GM12878 (cell line): Measurements from ENCODE around the gene CFAP74.

ENCODE experiments used
- ATF7 ChIP-seq: fragments of 450-650 bp; IDR thresholded peaks from 2 replicates; pipeline ENCODE4 v1.6.1; 2016; ENCODE audit warnings: low read depth, mild to moderate bottlenecking
- CHD1 ChIP-seq: IDR thresholded peaks from 2 replicates; pipeline ENCODE4 v1.6.1; 2012; ENCODE audit warnings: low read depth, low read length, improper control_type of control experiment
- ELK1 ChIP-seq: IDR thresholded peaks from 2 replicates; pipeline ENCODE4 v1.6.1; 2012; ENCODE audit warnings: low read depth, low read length, improper control_type of control experiment
- EP300 ChIP-seq, 2 experiments: fragments of 150-350 bp in 1 of 2; IDR thresholded peaks; 2 replicates each; pipeline ENCODE4 v1.6.1; 2011 to 2012; ENCODE audit warnings: low read depth in 2 of 2, low read length in 2 of 2, borderline replicate concordance in 1 of 2, improper control_type of control experiment in 1 of 2, inconsistent platforms in 1 of 2; ENCODE audit not compliant: control insufficient read depth in 1 of 2
- EZH2 ChIP-seq: IDR thresholded peaks from 2 replicates; pipeline ENCODE4 v1.6.1; 2012; ENCODE audit warnings: low read depth, mild to moderate bottlenecking, control low read depth, inconsistent platforms, low read length, borderline replicate concordance; ENCODE audit not compliant: control insufficient read depth
- POLR2A ChIP-seq: IDR thresholded peaks from 2 replicates; pipeline ENCODE4 v1.6.1; 2011; ENCODE audit warnings: low read depth, mild to moderate bottlenecking, low read length
- POLR2AphosphoS5 ChIP-seq: IDR thresholded peaks from 2 replicates; pipeline ENCODE4 v1.6.1; 2011; ENCODE audit warnings: mild to moderate bottlenecking, low read length, inconsistent platforms
- RAD21 ChIP-seq: IDR thresholded peaks from 2 replicates; pipeline ENCODE4 v1.6.1; 2011; ENCODE audit warnings: mild to moderate bottlenecking, low read depth, low read length, moderate library complexity; ENCODE audit not compliant: insufficient read depth
- RFX5 ChIP-seq: IDR thresholded peaks from 2 replicates; pipeline ENCODE4 v1.6.1; 2011; ENCODE audit warnings: low read depth, low read length, improper control_type of control experiment
- SIX5 ChIP-seq: IDR thresholded peaks from 2 replicates; pipeline ENCODE4 v1.6.1; 2011; ENCODE audit warnings: mild to moderate bottlenecking, low read depth, low read length, moderate library complexity; ENCODE audit not compliant: severe bottlenecking
- TARDBP ChIP-seq: IDR thresholded peaks from 2 replicates; pipeline ENCODE4 v1.6.1; 2016; ENCODE audit warnings: borderline replicate concordance
- USF2 ChIP-seq: IDR thresholded peaks from 2 replicates; pipeline ENCODE4 v1.6.1; 2011; ENCODE audit warnings: low read depth, low read length, improper control_type of control experiment, borderline replicate concordance
- ZSCAN29 ChIP-seq: fragments of 450-650 bp; IDR thresholded peaks from 2 replicates; pipeline ENCODE4 v1.6.1; 2017; ENCODE audit warnings: mild to moderate bottlenecking, moderate library complexity
- TF ChIP-seq, protein P1 (sequence below), 3 experiments: IDR thresholded peaks in 2 of 3; conservative IDR thresholded peaks in 1 of 3; 2 replicates each; pipeline ENCODE4 v1.5.1; 2011; ENCODE audit warnings: low read depth in 3 of 3, low read length in 3 of 3, mild to moderate bottlenecking in 3 of 3, control low read depth in 2 of 3, moderate library complexity in 2 of 3, inconsistent platforms in 1 of 3, mixed read lengths in 1 of 3; ENCODE audit not compliant: control insufficient read depth in 2 of 3, insufficient read depth in 1 of 3; ENCODE audit errors: extremely low read depth in 1 of 3

DNA sequence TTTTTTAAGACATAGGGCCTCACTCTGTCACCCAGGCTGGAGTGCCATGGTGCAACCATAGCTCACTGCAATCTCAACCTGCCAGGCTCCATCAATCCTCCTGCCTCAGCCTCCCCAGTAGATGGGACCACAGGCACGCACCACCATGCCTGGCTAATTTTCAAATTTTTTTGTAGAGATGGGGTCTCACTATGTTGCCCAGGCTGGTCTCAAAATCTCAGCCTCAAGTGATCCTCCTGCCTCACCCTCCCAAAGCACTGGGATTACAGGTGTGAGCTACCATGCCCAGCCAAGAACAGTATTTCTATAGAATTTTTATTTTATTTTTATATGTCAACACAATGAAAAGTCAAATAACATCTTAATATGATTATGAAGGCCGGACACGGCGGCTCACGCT is 123.6 kb downstream of the CFAP74 start:
- TF ChIP-seq CHD1 (no peak), EZH2 (no peak), SIX5 (no peak), ZSCAN29 (no peak), EP300 (IDR thresholded peaks at IDR 0.05; ENCODE audit: borderline replicate concordance in 1 of 2, control insufficient read depth in 1 of 2, low read depth in 2 of 2, low read length in 2 of 2) (no peak), RFX5 (no peak), TARDBP (no peak), ATF7 (no peak), POLR2AphosphoS5 (peak; percentile 49; the same call in 1 of the 2 replicates), ELK1 (no peak), POLR2A (no peak), RAD21 (no peak), USF2 (no peak)
- TF ChIP-seq, protein P1, sequence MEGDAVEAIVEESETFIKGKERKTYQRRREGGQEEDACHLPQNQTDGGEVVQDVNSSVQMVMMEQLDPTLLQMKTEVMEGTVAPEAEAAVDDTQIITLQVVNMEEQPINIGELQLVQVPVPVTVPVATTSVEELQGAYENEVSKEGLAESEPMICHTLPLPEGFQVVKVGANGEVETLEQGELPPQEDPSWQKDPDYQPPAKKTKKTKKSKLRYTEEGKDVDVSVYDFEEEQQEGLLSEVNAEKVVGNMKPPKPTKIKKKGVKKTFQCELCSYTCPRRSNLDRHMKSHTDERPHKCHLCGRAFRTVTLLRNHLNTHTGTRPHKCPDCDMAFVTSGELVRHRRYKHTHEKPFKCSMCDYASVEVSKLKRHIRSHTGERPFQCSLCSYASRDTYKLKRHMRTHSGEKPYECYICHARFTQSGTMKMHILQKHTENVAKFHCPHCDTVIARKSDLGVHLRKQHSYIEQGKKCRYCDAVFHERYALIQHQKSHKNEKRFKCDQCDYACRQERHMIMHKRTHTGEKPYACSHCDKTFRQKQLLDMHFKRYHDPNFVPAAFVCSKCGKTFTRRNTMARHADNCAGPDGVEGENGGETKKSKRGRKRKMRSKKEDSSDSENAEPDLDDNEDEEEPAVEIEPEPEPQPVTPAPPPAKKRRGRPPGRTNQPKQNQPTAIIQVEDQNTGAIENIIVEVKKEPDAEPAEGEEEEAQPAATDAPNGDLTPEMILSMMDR (IDR thresholded peaks at IDR 0.05 in 2 of 3, conservative IDR thresholded peaks at IDR 0.05 in 1 of 3; ENCODE audit: control insufficient read depth in 2 of 3, extremely low read depth in 1 of 3, insufficient read depth in 1 of 3, low read depth in 3 of 3, low read length in 3 of 3) = no peak
